Heart left ventricle (tissue), 13 donors: ENCODE results near the gene DSC1.

Experiments used
- POLR2A ChIP-seq, 2 donors: fragments of 450-650 bp; IDR thresholded peaks; one replicate each; pipeline ENCODE4 v1.6.1; 2017; ENCODE audit warnings: antibody characterized with exemption in 2 of 2, mild to moderate bottlenecking in 2 of 2, moderate library complexity in 2 of 2
- TF ChIP-seq, protein P1 (sequence below), 12 donors: fragments of 200-600 bp; sonication (generic) in 4 of 12; IDR thresholded peaks; one replicate each; pipeline versions ENCODE4 v1.5.0 to v1.8.0; 2018 to 2022; ENCODE audit warnings: antibody characterized with exemption in 12 of 12, mild to moderate bottlenecking in 5 of 12
- donor health status: ischemic (EF 13 %, LVEDD 7.1; RV severe dilation, severe dysfunction).
- donor health status: DM: no; HTN: yes; CAD: no.
- donor health status: DM: no; HTN: no; CAD: no.
- donor health status: ischemic (EF 25% LVEDD 6.9; RV normal size, moderate dysfunction).
- donor health status: ischemic (EF 25% LVEDD 5.7; RV mildly dilated, moderate dysfunction).
- donor health status: ischemic (EF 35%, LVEDD 5.7; RV mildly dilated, moderate dysfunction).
- donor health status: nonischemic (EF 11% LVEDD 7.7; RV severe dilation, severe dysfunction).
- donor health status: DM: yes; HTN: yes; CAD: no.
- donor health status: PGD.
- donor health status: ischemic (EF 29% LVEDD 5.4; RV normal size, mild dysfunction).
- donor health status: nonischemic (EF 23%, LVEDD 6.1; RV moderate dilation, normal function).

DNA sequence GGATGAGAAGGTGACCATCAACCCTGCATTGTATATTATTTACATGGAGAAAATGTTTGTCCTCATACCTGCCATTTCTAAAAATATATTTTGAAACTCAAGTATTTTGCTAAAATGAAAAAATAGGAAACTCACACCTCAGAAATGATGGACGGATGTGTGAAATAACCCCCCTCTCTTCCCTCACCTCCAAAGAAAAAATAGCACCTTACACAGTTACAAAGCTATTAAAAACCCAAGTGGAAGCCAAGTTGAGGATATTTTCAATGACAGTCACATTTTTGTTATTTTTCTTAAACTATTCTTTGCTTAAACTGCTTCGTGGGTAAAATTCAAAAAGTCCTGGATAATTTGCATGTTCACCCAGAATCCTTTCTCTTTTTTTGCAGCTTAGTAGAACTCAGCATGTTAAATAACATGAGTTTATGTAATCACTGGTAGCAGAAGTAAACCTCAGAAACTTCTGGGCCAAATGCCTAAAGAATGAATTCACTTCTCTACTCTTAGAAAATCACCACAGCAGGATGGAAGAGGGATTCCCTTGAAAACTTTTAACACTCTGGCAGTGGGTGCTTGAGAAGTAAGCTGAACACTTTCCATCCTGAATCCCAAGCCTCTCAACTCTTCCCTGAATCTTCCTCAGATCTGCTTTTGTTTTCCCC, 768 bp downstream of the DSC1 start:
- TF ChIP-seq, protein P1, sequence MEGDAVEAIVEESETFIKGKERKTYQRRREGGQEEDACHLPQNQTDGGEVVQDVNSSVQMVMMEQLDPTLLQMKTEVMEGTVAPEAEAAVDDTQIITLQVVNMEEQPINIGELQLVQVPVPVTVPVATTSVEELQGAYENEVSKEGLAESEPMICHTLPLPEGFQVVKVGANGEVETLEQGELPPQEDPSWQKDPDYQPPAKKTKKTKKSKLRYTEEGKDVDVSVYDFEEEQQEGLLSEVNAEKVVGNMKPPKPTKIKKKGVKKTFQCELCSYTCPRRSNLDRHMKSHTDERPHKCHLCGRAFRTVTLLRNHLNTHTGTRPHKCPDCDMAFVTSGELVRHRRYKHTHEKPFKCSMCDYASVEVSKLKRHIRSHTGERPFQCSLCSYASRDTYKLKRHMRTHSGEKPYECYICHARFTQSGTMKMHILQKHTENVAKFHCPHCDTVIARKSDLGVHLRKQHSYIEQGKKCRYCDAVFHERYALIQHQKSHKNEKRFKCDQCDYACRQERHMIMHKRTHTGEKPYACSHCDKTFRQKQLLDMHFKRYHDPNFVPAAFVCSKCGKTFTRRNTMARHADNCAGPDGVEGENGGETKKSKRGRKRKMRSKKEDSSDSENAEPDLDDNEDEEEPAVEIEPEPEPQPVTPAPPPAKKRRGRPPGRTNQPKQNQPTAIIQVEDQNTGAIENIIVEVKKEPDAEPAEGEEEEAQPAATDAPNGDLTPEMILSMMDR (IDR thresholded peaks at IDR 0.05) = no peak
- no peak for TF ChIP-seq POLR2A (IDR thresholded peaks at IDR 0.05)
